ENCODE results near the gene TSSK2. TPM values are rescaled to one million over a fixed set of nuclear protein-coding genes. Genes with fewer than 3 reads are reported as not detected.
A peak's percentile ranks its signal among the peaks of the same experiment; 100 is the strongest.

The TSSK2 gene
- total and polyA plus RNA-seq, 11 donors, result 0.04 to 0.19 (median 0.12) TPM; not detected in 8

- DNase-seq (no peak), ATAC-seq (no peak)
- WGBS, 4 donors, result 37 to 57% (median 39%) methylated on average over 37 to 55 of the region's 55 CpGs
- Histone ChIP-seq H3K4me1 (peaks cover 14 to 61% (median 45%) of the 10 kb centered on the region in 12 donors), H3K36me3 (no peaks in the 10 kb centered on the region), H3K27ac (peak overlapping the region; percentile 74 to 92 (median 86)), H3K4me3 (peak overlapping the region; percentile 77 to 99 (median 88)), H3K27me3 (no peaks in the 10 kb centered on the region), H3K9me3 (no peaks in the 10 kb centered on the region)
- TF ChIP-seq, protein P1, sequence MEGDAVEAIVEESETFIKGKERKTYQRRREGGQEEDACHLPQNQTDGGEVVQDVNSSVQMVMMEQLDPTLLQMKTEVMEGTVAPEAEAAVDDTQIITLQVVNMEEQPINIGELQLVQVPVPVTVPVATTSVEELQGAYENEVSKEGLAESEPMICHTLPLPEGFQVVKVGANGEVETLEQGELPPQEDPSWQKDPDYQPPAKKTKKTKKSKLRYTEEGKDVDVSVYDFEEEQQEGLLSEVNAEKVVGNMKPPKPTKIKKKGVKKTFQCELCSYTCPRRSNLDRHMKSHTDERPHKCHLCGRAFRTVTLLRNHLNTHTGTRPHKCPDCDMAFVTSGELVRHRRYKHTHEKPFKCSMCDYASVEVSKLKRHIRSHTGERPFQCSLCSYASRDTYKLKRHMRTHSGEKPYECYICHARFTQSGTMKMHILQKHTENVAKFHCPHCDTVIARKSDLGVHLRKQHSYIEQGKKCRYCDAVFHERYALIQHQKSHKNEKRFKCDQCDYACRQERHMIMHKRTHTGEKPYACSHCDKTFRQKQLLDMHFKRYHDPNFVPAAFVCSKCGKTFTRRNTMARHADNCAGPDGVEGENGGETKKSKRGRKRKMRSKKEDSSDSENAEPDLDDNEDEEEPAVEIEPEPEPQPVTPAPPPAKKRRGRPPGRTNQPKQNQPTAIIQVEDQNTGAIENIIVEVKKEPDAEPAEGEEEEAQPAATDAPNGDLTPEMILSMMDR (IDR thresholded peaks at IDR 0.05), result no peak
- no peak for TF ChIP-seq POLR2A (IDR thresholded peaks at IDR 0.05)
- intact Hi-C loops (cut with DNase I), result loop anchor here in 3 of 10 donors (5.0 kb wide), 4 partner anchors 35 to 300 kb away; partner anchors contain the start of genes CDC45 (in 2 of the 3), UFD1 (in 2 of the 3), ESS2 (in 1 of the 3) and HIRA (in 1 of the 3)
These were observed 46.3 kb downstream of the TSSK2 start for GRCh38 chr22:19177164-19178064.

DNA sequence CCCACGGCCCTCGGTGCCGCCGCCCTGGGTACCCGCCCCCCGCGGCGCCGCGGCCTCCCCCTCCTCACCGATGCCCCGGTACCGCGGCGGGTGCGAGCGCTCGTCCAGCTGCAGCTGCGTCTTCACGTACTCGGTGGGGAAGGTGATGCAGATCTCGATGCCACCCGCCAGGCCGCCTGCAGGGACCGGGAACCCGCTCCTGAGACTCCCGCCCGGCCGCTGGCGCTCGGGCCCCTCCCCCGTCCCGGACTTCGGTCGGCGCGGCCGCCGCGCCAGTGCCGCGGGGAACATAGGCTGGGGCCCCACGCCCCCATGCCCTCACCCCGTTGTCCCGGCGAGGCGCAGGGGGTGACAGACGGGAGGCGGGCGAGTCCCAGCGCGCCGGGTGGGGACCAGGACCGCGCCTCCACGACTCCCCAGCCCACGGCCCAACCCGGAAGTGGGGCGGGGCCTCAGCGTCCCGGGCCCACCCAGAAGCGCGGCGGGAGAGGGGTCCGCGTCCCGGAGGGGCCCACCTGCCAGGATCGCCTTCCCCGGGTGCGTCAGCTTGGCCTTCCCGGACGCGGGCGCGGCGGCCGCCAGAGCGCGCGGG lies 47.1 kb downstream of the TSSK2 start:
- Histone ChIP-seq H3K4me1 (peaks cover 8 to 54% (median 38%) of the 10 kb centered on the region in 12 donors), H3K4me3 (peak overlapping the region; percentile 77 to 99 (median 88)), H3K27ac (peak overlapping the region; percentile 74 to 92 (median 86)), H3K36me3 (peaks cover 0 to 4% (median 0%) of the 10 kb centered on the region in 9 donors), H3K27me3 (no peaks in the 10 kb centered on the region), H3K9me3 (no peaks in the 10 kb centered on the region)
- ATAC-seq, result peak in 2 of 4 donors; percentile 6 to 19
- TF ChIP-seq, protein P1 (IDR thresholded peaks at IDR 0.05), result no peak
- TF ChIP-seq POLR2A (IDR thresholded peaks at IDR 0.05), result no peak
- intact Hi-C loops (cut with DNase I), result loop anchor here in 3 of 10 donors (5.0 kb wide), 4 partner anchors 36 to 299 kb away; partner anchors contain the start of genes CDC45 (in 2 of the 3), UFD1 (in 2 of the 3), ESS2 (in 1 of the 3) and HIRA (in 1 of the 3)
- peak; percentile 56 to 75 (median 61) for DNase-seq
- WGBS, 4 donors, result 0 to 1% (median 0%) methylated on average over 8 to 80 of the region's 80 CpGs

GRCh38 chr22:19178657-19179496 lies 47.8 kb downstream of the TSSK2 start, which contains the start of gene SLC25A1:
Gene SLC25A1, minus strand, starts transcription at chr22:19178736. Its CDS starts 63 bp downstream, at chr22:19178673.
- WGBS, 4 donors, result 1% methylated on average over 25 to 86 of the region's 86 CpGs
- peak within 1 kb of the TSS; percentile 77 to 99 (median 88) for H3K4me3 ChIP-seq
- no peaks in the 10 kb centered on the region for H3K27me3 ChIP-seq
- intact Hi-C loops (cut with DNase I), result loop anchor here in 3 of 10 donors (5.0 kb wide), 4 partner anchors 37 to 298 kb away; partner anchors contain the start of genes CDC45 (in 2 of the 3), UFD1 (in 2 of the 3), ESS2 (in 1 of the 3) and HIRA (in 1 of the 3)
- TF ChIP-seq POLR2A (IDR thresholded peaks at IDR 0.05), result no peak
- TF ChIP-seq, protein P1 (IDR thresholded peaks at IDR 0.05), result no peak
- peaks cover 0 to 5% (median 0%) of the 10 kb centered on the region in 9 donors for H3K36me3 ChIP-seq
- H3K27ac ChIP-seq, result peak within 1 kb of the TSS; percentile 74 to 92 (median 86)
- ATAC-seq, result peak; percentile 81 to 91 (median 89)
- DNase-seq, result peak; percentile 92 to 97 (median 94)
- H3K9me3 ChIP-seq, result no peaks in the 10 kb centered on the region
- peaks cover 8 to 47% (median 31%) of the 10 kb centered on the region in 12 donors for H3K4me1 ChIP-seq

All from heart left ventricle (tissue), 16 donors.